ENCODE data around the gene RAB31. TPM values are rescaled to one million over a fixed set of nuclear protein-coding genes. Genes with fewer than 3 reads are reported as not detected.
A peak's percentile ranks its signal among the peaks of the same experiment; 100 is the strongest.
"Not testable (repeated sequence)": the region's sequence is repeated elsewhere in the genome, so short reads cannot be mapped to it uniquely, and the experiment has no call there.

RAB31 gene
- total RNA-seq, 4 donors from 2014 or later: 27.1 to 54.4 (median 44.3) TPM

- DNase-seq (ENCODE audit: low spot score in 2 of 2): no peak
- Histone ChIP-seq H3K4me1 (peaks cover 0 to 25% (median 10%) of the 10 kb centered on the region in 4 donors), H3K4me3 (no peak overlapping the region), H3K36me3 (peaks cover 0 to 3% (median 0%) of the 10 kb centered on the region in 3 donors), H3K27me3 (no peaks in the 10 kb centered on the region), H3K27ac (peak overlapping the region in 3 of 4 donors; percentile 36 to 68 (median 55)), H3K9me3 (no peaks in the 10 kb centered on the region)
- TF ChIP-seq CTCF (IDR thresholded peaks at IDR 0.05) (no peak), EP300 (IDR thresholded peaks at IDR 0.05) (peak; percentile 44 to 65)
- WGBS, 2 donors: 76 to 80% methylated on average over 12 of the region's 12 CpGs
Measured at GRCh38 chr18:9854801-9855676, 146.9 kb downstream of the RAB31 start.

- TF ChIP-seq POLR2A (IDR thresholded peaks at IDR 0.05) (no peak), CTCF (IDR thresholded peaks at IDR 0.05) (no peak), EP300 (IDR thresholded peaks at IDR 0.05) (no peak)
- DNase-seq (ENCODE audit: low spot score in 2 of 2): no peak
- Histone ChIP-seq H3K4me1 (peaks cover 0 to 19% (median 10%) of the 10 kb centered on the region in 4 donors), H3K9me3 (no peaks in the 10 kb centered on the region), H3K27ac (peak overlapping the region in 2 of 4 donors; percentile 55 to 68), H3K27me3 (no peaks in the 10 kb centered on the region), H3K36me3 (peaks cover 0 to 7% (median 0%) of the 10 kb centered on the region in 3 donors), H3K4me3 (no peak overlapping the region)
- 84 to 90% methylated on average over 9 of the region's 9 CpGs for WGBS, 2 donors
Measured at GRCh38 chr18:9855681-9856080, 147.6 kb downstream of the RAB31 start.

DNA sequence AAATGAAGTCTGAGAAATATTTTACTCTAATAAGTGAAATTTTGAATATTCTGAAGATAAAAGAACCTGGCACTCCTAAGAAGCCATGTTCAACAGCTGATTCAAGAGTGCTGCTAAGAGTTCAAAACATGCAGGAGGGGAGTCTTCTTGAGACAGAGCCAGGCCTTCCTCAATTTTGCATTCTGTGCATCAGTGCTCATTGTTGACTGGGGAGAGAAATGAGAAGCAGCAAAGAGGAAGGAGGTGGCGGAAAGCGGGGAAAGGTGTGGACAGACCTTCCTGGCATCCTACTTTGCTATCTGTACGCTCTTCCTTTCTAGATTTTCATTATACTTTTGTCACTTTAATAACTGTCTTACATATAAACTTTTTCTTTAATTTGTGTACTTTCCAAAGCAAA is 148.0 kb downstream of the RAB31 start:
- H3K27me3 ChIP-seq: no peaks in the 10 kb centered on the region
- no peaks in the 10 kb centered on the region for H3K9me3 ChIP-seq
- peak overlapping the region in 1 of 4 donors; percentile 55 for H3K27ac ChIP-seq
- TF ChIP-seq CTCF (IDR thresholded peaks at IDR 0.05) (no peak), POLR2A (IDR thresholded peaks at IDR 0.05) (no peak), EP300 (IDR thresholded peaks at IDR 0.05) (no peak)
- no peak overlapping the region for H3K4me3 ChIP-seq
- H3K36me3 ChIP-seq: peaks cover 0 to 7% (median 0%) of the 10 kb centered on the region in 3 donors
- 83 to 90% methylated on average over 3 of the region's 3 CpGs for WGBS, 2 donors
- no peak for DNase-seq (ENCODE audit: low spot score in 2 of 2)
- H3K4me1 ChIP-seq: peaks cover 0 to 19% (median 8%) of the 10 kb centered on the region in 4 donors

GRCh38 chr18:9857479-9857998 is 149.4 kb downstream of the RAB31 start:
- H3K36me3 ChIP-seq; DNase-seq (ENCODE audit: low spot score in 2 of 2); H3K9me3 ChIP-seq; H3K4me3 ChIP-seq; H3K27me3 ChIP-seq; H3K27ac ChIP-seq: not testable (repeated sequence)
- peaks cover 0 to 19% (median 7%) of the 10 kb centered on the region in 4 donors for H3K4me1 ChIP-seq
- 97% methylated on average over 4 of the region's 4 CpGs for WGBS, 2 donors

DNA sequence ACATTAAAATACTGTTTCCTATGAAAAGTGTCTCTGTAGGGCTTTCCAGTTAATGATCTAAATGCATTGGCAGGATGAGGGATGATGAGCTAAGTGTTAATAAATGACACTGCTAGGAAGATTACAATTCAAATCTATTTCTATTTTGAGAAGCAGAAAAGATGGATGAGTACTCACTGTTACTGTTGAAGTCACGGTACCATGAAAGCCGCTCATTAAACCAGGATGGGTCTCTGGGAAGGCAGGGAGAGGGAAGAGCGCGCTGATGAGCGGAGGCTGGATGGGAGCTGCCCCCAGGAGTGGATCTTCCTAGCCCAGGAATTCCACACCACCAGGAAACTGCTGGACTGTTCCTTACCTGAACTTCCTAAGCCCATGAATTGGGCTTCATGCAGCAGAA is 150.5 kb downstream of the RAB31 start:
- WGBS, 2 donors: 87 to 94% methylated on average over 5 of the region's 5 CpGs
- TF ChIP-seq POLR2A (IDR thresholded peaks at IDR 0.05) (no peak), CTCF (IDR thresholded peaks at IDR 0.05) (no peak), EP300 (IDR thresholded peaks at IDR 0.05) (no peak)
- Histone ChIP-seq H3K9me3 (no peaks in the 10 kb centered on the region), H3K4me1 (peaks cover 0 to 19% (median 7%) of the 10 kb centered on the region in 4 donors), H3K4me3 (no peak overlapping the region), H3K27ac (no peak overlapping the region), H3K27me3 (no peaks in the 10 kb centered on the region), H3K36me3 (peaks cover 0 to 7% (median 3%) of the 10 kb centered on the region in 3 donors)
- no peak for DNase-seq (ENCODE audit: low spot score in 2 of 2)

All from tibial nerve (tissue), 4 donors.